Measurements from ENCODE around the gene APOA5. TPM values are rescaled to one million over a fixed set of nuclear protein-coding genes. Genes with fewer than 3 reads are reported as not detected.
A peak's percentile ranks its signal among the peaks of the same experiment; 100 is the strongest.

The APOA5 gene
- total and polyA plus RNA-seq, 2 of the 13 experiments (the other 11 are each of a cell fraction or from before 2014, with no cell fraction given) = 44.0 to 49.1 TPM

GRCh38 chr11:116807601-116808261 is 16.1 kb upstream of the APOA5 start (continued):
- no peak for TF ChIP-seq GTF2F1 (IDR thresholded peaks at IDR 0.05; ENCODE audit: low read length)
- no peak for TF ChIP-seq ZNF784 (CRISPR knock-in tag; IDR thresholded peaks at IDR 0.05; ENCODE audit: borderline replicate concordance)
- TF ChIP-seq ZFP91 (CRISPR knock-in tag; IDR thresholded peaks at IDR 0.05; ENCODE audit: borderline replicate concordance) = 0 out of 2 replicates have a peak, but pooled peaks have one; percentile 11
- TF ChIP-seq ZHX1 (CRISPR knock-in tag; IDR thresholded peaks at IDR 0.05; ENCODE audit: low read depth) = no peak
- TF ChIP-seq NR1H2 (CRISPR knock-in tag; IDR thresholded peaks at IDR 0.05; ENCODE audit: borderline replicate concordance, low read depth) = peak; percentile 65; the same call in 1 of the 2 replicates
- TF ChIP-seq ZNF253 (CRISPR knock-in tag; IDR thresholded peaks at IDR 0.05; ENCODE audit: borderline replicate concordance) = no peak
- no peak for TF ChIP-seq RARG (CRISPR knock-in tag; IDR thresholded peaks at IDR 0.05; ENCODE audit: low read depth)
- 0 out of 2 replicates have a peak, but pooled peaks have one; percentile 12 for TF ChIP-seq ZNF547 (CRISPR knock-in tag; IDR thresholded peaks at IDR 0.05)
- TF ChIP-seq ZNF616 (CRISPR knock-in tag; IDR thresholded peaks at IDR 0.05; ENCODE audit: low read depth) = peak; percentile 77; the same call in 1 of the 2 replicates
- 0 out of 2 replicates have a peak, but pooled peaks have one; percentile 24 for TF ChIP-seq KDM2A (CRISPR knock-in tag; IDR thresholded peaks at IDR 0.05; ENCODE audit: borderline replicate concordance, low read depth)
- peak; percentile 89; the same call in 1 of the 2 replicates for TF ChIP-seq HINFP (CRISPR knock-in tag; IDR thresholded peaks at IDR 0.05; ENCODE audit: low read depth)
- peak; percentile 12; the same call in 1 of the 2 replicates for TF ChIP-seq ZNF280D (CRISPR knock-in tag; IDR thresholded peaks at IDR 0.05)
- TF ChIP-seq GABPB1 (CRISPR knock-in tag; IDR thresholded peaks at IDR 0.05) = 0 out of 2 replicates have a peak, but pooled peaks have one; percentile 6
- peak; percentile 72; the same call in 1 of the 2 replicates for TF ChIP-seq ZNF138 (CRISPR knock-in tag; IDR thresholded peaks at IDR 0.05; ENCODE audit: low read depth)
- peak; percentile 15; the same call in 1 of the 2 replicates for TF ChIP-seq ZNF556 (CRISPR knock-in tag; IDR thresholded peaks at IDR 0.05; ENCODE audit: borderline replicate concordance)
- peak; percentile 17; the same call in 1 of the 2 replicates for TF ChIP-seq ZNF292 (CRISPR knock-in tag; IDR thresholded peaks at IDR 0.05; ENCODE audit: borderline replicate concordance, low read depth)
- TF ChIP-seq ZNF761 (CRISPR knock-in tag; conservative IDR thresholded peaks at IDR 0.05) = 0 out of 2 replicates have a peak, but pooled peaks have one; percentile 20

All from HepG2 (cell line).